Stimulated activated CD4-positive, alpha-beta T cell treated with anti-CD3 and anti-CD28 coated beads, Interleukin-15, amount 100 ng/mL, for 24 hours (primary cell): ENCODE data around the gene CDC42BPG.
"Not testable (repeated sequence)": the region's sequence is repeated elsewhere in the genome, so short reads cannot be mapped to it uniquely, and the experiment has no call there.

Experiments used
- DNase-seq: peaks from one replicate; pipeline ENCODE4 v3.0.0-alpha.2; 2020

The CDC42BPG gene

GRCh38 chr11:64848826-64849597 is 4.6 kb upstream of the CDC42BPG start:
- DNase-seq: peak; percentile 36

- DNase-seq: no peak
Measured at GRCh38 chr11:64848214-64848825, 3.9 kb upstream of the CDC42BPG start.

- peak; percentile 96 for DNase-seq
Measured at GRCh38 chr11:64846998-64847666, 2.7 kb upstream of the CDC42BPG start.

DNA sequence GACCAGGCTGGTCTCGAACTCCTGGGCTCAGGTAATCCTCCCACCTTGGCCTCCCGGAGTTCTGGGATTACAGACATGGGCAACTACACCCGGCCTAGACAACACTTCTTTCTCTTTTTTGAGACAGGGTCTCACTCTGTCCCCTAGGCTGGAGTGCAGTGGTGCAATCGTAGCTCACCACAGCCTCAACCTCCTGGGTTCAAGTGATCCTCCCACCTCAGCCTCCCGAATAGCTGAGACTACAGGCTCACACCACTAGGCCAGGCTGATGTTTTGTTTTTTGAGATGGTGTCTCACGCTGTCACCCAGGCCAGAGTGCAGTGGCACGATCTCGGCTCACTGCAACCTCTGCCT is 1.3 kb upstream of the CDC42BPG start:
- not testable (repeated sequence) for DNase-seq

DNA sequence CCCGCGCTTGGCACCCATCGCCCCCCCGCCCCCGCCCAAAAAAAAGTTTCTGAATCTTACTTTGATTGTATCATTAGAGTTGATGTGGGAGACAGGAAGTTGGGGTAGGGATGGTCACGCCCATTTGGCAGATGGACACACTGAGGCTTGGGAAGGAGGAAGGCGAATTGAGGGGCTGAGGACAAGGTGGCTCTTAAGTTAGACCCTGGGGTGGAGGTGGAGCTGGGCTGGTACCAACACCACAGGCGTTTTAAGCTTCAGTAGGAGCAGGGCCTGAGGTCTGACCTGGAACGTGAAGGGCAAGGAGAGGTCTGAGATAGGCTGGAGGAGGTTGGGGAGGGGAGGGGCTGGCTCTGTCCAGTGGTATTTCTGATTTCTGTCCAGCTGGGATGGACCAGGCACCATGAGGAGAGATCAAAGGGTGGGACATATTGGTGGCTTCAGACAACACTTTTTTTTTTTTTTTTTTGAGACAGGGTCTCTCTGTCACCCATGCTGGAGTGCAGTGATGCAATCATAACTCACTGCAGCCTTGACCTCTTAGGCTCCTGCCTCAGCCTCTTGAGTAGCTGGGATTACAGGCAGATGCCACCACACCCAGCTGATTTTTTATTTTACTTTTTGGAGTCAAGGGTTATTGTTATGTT is 799 bp upstream of the CDC42BPG start:
- no peak for DNase-seq

- DNase-seq: no peak
Measured at GRCh38 chr11:64843686-64844329, 645 bp downstream of the CDC42BPG start.

- no peak for DNase-seq
Measured at GRCh38 chr11:64842851-64843685, 1.4 kb downstream of the CDC42BPG start.

- DNase-seq: no peak
Measured at GRCh38 chr11:64842366-64842759, 2.1 kb downstream of the CDC42BPG start.

- DNase-seq: no peak
Measured at GRCh38 chr11:64841592-64842365, 2.7 kb downstream of the CDC42BPG start.

GRCh38 chr11:64839887-64840782 is 4.3 kb downstream of the CDC42BPG start:
- no peak for DNase-seq

GRCh38 chr11:64839335-64839734 is 5.1 kb downstream of the CDC42BPG start:
- DNase-seq: no peak

DNA sequence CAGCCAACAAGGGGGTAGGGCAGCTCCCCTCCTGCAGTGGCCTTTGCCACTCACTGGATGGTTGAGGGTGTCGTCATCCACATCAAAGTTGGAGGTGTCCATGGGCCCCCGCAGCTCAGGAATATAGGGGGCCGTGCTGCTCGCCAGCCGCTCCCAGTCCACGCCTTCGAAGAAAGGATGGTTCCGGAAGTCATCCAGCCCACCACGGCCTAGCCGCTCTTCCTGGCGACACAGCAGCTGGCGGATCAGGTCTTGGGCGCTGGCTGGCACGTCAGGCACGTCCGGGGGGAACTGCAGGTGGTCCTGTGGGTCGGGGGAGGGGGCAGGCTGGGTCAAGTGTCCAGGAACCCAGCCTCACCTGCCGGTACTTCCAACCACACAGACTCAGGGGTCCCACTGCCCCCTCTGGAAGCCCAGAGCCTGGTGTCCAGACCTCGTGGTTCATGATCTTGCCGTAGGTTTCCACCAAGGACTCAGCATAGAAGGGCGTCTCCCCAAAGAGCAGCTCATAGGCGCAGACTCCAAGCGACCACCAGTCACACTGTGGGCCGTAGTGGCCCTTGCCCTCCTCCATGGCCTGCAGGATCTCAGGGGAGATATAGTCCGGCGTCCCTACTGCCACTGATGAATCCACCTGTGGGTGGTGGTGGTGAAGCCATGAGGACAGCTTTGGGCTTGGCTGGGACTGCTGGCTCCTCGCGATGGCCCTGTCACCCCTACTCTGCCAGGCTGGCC is 5.7 kb downstream of the CDC42BPG start:
- no peak for DNase-seq

- no peak for DNase-seq
Measured at GRCh38 chr11:64837887-64838351, 6.5 kb downstream of the CDC42BPG start.

GRCh38 chr11:64836448-64837072 is 7.9 kb downstream of the CDC42BPG start:
- DNase-seq: no peak

- no peak for DNase-seq
Measured at GRCh38 chr11:64835616-64836447, 8.6 kb downstream of the CDC42BPG start.

DNA sequence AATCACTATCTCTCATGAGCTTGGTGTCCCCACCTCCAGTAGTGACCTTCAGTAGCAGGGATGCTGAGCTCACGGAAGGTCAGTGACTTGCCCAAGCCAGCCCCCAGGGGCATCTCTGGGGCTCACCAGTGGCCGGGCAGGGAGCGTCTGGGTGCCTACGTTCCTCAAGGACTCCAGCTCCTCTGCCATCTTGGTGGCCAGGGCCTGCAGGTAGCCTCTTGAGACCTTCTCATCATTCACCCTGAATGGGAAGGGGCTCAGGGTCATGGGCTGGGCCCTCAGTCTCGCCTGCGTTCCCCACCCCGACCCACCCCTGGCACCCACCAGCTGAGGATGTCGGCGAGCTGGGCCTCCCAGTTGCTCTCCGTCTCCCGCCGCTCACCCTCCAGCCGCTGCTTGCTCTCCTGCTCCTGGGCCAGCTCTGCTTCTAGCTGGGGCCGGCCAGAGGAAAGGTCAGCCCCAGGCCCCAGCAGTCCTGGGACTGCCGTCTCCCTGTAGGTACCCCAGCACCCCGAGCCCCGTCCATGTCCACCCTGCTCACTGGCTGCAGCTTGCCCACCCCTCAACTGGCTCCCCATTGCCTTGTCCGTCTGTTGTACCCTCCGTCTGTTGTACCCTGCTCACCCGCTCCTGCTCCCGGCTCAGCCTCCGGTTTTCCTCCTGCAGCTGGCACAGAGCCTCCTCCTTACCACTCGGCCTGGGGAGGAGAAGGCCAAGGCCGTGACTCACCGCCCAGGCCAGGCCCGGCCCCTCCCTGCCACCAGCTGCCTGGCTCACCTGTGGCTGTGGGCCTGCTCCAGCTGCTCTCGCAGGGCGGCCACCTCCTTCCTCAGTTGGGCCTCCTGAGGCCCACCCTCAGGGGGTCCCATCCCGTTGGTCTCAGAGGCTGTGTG is 9.5 kb downstream of the CDC42BPG start:
- DNase-seq: no peak
